ENCODE measurements around the gene FNBP1. TPM values are rescaled to one million over a fixed set of nuclear protein-coding genes. Genes with fewer than 3 reads are reported as not detected.
A peak's percentile ranks its signal among the peaks of the same experiment; 100 is the strongest.

Gene FNBP1
- polyA plus RNA-seq, 3 donors = 37.6 to 60.7 (median 51.4) TPM

DNA sequence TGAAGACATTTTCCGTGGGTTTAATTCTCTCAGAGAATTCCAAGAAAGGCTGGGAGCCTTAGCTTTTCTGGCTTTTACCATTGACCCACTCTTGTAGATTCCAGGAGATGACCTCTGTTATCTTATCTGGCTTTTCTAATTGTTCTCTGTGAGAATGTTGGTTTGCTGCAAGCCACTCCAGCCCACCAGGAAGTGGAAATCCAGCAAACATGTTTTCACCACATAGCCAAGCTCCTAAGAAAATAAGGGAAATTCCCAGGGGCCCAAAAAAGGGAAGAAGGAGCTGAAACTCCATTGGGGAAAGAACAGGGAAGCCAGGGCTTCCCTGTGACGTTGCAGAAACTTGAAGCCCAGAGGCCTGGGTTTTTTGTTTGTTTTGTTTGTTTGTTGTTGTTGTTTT is 30.4 kb upstream of the FNBP1 start:
- H3K36me3 ChIP-seq (replicated peaks in 1 of 2; ENCODE audit: control insufficient read depth in 1 of 2, insufficient read depth in 2 of 2, low read length in 2 of 2) = peaks cover 21 to 28% of the 10 kb centered on the region in 2 donors
- no peak overlapping the region for H3K4me3 ChIP-seq (replicated peaks in 1 of 3; ENCODE audit: low read depth in 2 of 3, low read length in 3 of 3)
- H3K27ac ChIP-seq (ENCODE audit: low read depth in 1 of 2, low read length in 2 of 2) = peak overlapping the region; percentile 17 to 35
- peaks cover 35 to 41% of the 10 kb centered on the region in 2 donors for H3K4me1 ChIP-seq (ENCODE audit: control insufficient read depth in 1 of 2, insufficient read depth in 2 of 2, low read length in 2 of 2)
- Mint-ChIP-seq H3K27ac (peak overlapping the region; percentile 67 to 90 (median 75)), H3K9me3 (no peaks in the 10 kb centered on the region), H3K4me1 (peaks cover 47% of the 10 kb centered on the region), H3K4me3 (peak overlapping the region in 1 of 2 donors; percentile 48), H3K36me3 (peaks cover 23 to 33% of the 10 kb centered on the region in 2 donors), H3K27me3 (ENCODE audit: low read depth in 3 of 3) (no peaks in the 10 kb centered on the region)
- intact Hi-C loops (cut with micrococcal nuclease) = no loop called here
- TF ChIP-seq, protein P1, sequence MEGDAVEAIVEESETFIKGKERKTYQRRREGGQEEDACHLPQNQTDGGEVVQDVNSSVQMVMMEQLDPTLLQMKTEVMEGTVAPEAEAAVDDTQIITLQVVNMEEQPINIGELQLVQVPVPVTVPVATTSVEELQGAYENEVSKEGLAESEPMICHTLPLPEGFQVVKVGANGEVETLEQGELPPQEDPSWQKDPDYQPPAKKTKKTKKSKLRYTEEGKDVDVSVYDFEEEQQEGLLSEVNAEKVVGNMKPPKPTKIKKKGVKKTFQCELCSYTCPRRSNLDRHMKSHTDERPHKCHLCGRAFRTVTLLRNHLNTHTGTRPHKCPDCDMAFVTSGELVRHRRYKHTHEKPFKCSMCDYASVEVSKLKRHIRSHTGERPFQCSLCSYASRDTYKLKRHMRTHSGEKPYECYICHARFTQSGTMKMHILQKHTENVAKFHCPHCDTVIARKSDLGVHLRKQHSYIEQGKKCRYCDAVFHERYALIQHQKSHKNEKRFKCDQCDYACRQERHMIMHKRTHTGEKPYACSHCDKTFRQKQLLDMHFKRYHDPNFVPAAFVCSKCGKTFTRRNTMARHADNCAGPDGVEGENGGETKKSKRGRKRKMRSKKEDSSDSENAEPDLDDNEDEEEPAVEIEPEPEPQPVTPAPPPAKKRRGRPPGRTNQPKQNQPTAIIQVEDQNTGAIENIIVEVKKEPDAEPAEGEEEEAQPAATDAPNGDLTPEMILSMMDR (IDR thresholded peaks at IDR 0.05) = no peak
- DNase-seq = peak; percentile 29 to 93 (median 73)
- WGBS (ENCODE audit: insufficient coverage) = 36% methylated on average over 2 of the region's 2 CpGs
- H3K79me2 ChIP-seq (ENCODE audit: insufficient read depth, low read length) = peaks cover 72% of the 10 kb centered on the region
- H2AFZ ChIP-seq (ENCODE audit: insufficient read depth, low read depth, low read length, poor library complexity, severe bottlenecking) = no peak overlapping the region
- H4K20me1 ChIP-seq (ENCODE audit: insufficient read depth, low read length) = peaks cover 9% of the 10 kb centered on the region
- H3K9me3 ChIP-seq (replicated peaks in 1 of 2; ENCODE audit: control insufficient read depth in 1 of 2, insufficient read depth in 1 of 2, low read length in 2 of 2) = no peaks in the 10 kb centered on the region
- H3K27me3 ChIP-seq (ENCODE audit: control insufficient read depth in 2 of 2, insufficient read depth in 2 of 2, low read length in 2 of 2) = no peaks in the 10 kb centered on the region
- H3K9ac ChIP-seq (ENCODE audit: insufficient read depth, low read length, poor library complexity, severe bottlenecking) = no peak overlapping the region
- peak overlapping the region; percentile 20 for H3K4me2 ChIP-seq (replicated peaks; ENCODE audit: extremely low read depth, low read length, poor library complexity, severe bottlenecking)

DNA sequence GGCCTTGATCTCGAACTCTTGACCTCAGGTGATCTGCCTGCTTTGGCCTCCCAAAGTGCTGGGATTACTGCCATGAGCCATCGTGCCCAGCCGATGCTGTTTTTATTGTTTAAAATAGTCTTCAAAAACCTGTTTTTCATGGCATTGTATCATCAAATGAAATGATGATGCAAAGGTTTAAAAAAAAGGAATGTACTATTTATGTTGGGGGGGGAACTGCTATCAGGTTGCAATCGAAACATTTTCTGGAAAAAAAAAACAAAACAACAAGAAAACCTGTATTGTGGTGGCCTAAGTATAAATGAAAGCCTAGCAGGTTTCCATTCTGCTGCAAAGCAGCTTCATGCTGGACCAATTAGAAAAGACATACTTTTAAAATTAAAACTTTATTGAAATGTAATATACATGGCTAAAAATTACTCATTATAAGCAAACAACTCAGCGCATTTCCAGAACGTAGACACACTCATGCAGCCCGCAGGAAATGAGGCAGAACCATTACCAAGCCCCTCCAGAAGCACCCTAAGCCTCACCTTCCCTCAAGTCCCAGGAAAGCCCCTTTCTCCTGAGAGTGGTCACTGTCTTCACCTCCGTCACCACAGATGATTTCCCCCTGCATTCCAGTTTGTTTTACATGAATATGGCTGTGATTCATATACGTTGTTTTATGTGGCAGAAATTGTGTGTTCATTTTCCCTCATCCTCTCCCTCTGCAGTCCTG is 29.7 kb upstream of the FNBP1 start:
- TF ChIP-seq, protein P1 (IDR thresholded peaks at IDR 0.05) = no peak
- H3K79me2 ChIP-seq (ENCODE audit: insufficient read depth, low read length) = peaks cover 77% of the 10 kb centered on the region

More for the DNA sequence above, 29.7 kb upstream of the FNBP1 start:
- Histone ChIP-seq H3K36me3 (replicated peaks in 1 of 2; ENCODE audit: control insufficient read depth in 1 of 2, insufficient read depth in 2 of 2, low read length in 2 of 2) (peaks cover 16 to 21% of the 10 kb centered on the region in 2 donors), H3K4me1 (ENCODE audit: control insufficient read depth in 1 of 2, insufficient read depth in 2 of 2, low read length in 2 of 2) (peaks cover 42 to 48% of the 10 kb centered on the region in 2 donors), H3K4me2 (replicated peaks; ENCODE audit: extremely low read depth, low read length, poor library complexity, severe bottlenecking) (no peak overlapping the region), H3K9me3 (replicated peaks in 1 of 2; ENCODE audit: control insufficient read depth in 1 of 2, insufficient read depth in 1 of 2, low read length in 2 of 2) (no peaks in the 10 kb centered on the region), H3K27me3 (ENCODE audit: control insufficient read depth in 2 of 2, insufficient read depth in 2 of 2, low read length in 2 of 2) (no peaks in the 10 kb centered on the region), H3K9ac (ENCODE audit: insufficient read depth, low read length, poor library complexity, severe bottlenecking) (no peak overlapping the region), H2AFZ (ENCODE audit: insufficient read depth, low read depth, low read length, poor library complexity, severe bottlenecking) (no peak overlapping the region), H4K20me1 (ENCODE audit: insufficient read depth, low read length) (peaks cover 9% of the 10 kb centered on the region), H3K27ac (ENCODE audit: low read depth in 1 of 2, low read length in 2 of 2) (peak overlapping the region in 1 of 2 donors; percentile 35), H3K4me3 (replicated peaks in 1 of 3; ENCODE audit: low read depth in 2 of 3, low read length in 3 of 3) (no peak overlapping the region)
- Mint-ChIP-seq H3K27ac (peak overlapping the region in 6 of 7 donors; percentile 55 to 88 (median 74)), H3K4me1 (peaks cover 52% of the 10 kb centered on the region), H3K36me3 (peaks cover 19 to 26% of the 10 kb centered on the region in 2 donors), H3K27me3 (ENCODE audit: low read depth in 3 of 3) (no peaks in the 10 kb centered on the region), H3K9me3 (no peaks in the 10 kb centered on the region), H3K4me3 (no peak overlapping the region)
- intact Hi-C loops (cut with micrococcal nuclease) = no loop called here
- 86% methylated on average over 6 of the region's 9 CpGs for WGBS (ENCODE audit: insufficient coverage)
- peak in 1 of 3 donors; percentile 56 for DNase-seq
